ENCODE results near the gene KRTAP10-1.
"Not testable (repeated sequence)": the region's sequence is repeated elsewhere in the genome, so short reads cannot be mapped to it uniquely, and the experiment has no call there.

The KRTAP10-1 gene

GRCh38 chr21:44571296-44571695 is 31.3 kb upstream of the KRTAP10-1 start:
- DNase-seq = no peak

DNA sequence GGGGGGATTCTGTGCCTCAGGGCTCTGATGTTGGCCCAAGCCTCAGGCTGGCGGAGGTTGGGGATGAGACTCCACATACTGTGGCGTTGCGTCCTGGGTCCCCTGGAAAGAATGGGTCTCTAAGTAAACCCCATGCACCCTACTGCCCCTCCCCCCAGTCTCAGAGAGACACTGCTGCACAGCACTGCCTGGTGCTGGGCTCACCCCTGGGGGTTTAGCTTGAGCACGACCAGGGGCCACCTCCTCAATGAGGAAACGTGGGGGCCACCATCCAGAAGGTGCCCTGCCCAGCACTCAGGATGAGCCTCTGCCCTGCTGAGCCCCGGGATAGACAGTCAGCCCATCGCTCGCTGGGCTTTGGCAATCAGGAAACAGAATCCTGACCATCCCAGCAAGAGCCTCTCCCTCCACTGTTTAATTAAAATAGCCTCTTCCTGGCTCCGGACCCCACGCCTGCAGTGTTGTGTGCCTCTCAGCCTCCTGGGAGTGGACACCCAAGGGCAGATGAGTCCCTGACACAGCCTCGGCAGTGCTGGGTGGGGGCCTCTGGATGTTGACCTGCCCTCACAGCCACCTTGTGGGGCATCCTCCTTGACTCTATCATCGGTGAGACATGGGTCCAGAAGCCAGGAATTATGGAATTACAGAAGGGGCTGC is 30.0 kb upstream of the KRTAP10-1 start:
- no peak for DNase-seq

DNA sequence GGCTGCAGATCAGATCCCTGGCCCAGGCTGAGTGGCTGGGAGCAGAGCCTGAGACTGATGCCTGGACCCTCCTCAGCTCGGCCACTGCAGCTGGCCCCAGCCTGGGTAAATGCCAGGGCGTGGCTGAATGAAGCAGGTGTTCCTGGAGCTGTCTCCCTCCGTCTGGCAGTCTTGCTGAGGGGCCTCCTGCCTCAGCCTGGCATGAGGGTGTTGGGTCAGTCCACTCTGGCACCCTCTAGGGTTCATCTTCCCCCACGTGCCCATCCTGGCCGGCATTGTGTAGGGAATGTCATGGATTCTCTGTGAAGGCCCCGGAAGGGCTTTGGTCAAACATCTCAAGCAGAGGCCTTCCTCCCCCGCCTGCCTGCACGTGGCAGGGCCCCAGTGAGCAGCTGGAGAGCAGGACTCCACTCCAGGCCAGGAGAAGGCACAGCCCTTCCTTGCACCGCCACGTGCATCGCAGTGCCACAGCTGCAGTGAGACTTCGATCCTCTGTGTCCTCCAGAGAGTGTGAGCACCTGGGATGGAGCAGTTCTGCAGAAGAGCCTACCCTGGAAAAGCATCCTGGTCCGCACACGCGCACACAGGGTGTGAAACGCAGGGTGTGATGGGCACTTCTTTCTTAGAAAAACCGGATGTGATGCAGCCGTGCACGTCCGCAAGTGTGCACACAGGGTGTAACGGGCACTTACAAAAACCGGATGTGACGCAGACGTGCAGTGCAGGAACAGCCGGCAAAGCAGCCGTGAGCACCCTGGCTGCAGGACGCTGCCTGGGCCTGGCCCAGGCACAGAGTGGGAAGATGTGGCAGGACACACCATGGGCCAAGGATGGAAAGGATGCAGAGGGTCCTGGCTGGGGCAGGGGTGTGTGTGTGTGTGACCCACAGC is 28.9 kb upstream of the KRTAP10-1 start:
- DNase-seq = no peak

DNA sequence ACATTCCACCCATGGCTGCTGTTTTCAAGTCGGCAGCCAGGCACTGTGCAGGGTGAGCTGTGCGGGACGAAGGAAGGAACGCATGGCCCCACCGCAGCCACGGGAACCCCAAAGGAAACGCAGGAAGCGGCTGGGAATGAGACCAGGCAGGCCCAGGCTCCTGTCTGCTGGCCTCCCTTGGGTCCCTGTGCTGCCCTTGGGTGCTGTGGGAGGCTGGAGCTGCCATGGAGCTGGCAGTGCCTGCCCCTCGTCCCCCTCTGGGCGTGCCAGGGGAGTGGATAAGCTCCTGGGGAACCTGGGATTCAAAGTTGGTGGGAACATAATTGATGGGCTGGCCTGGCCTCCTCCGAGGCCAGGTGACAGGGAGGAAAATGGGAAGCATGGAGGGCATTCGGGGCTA is 28.3 kb upstream of the KRTAP10-1 start:
- DNase-seq = no peak

- no peak for DNase-seq
These were observed 27.6 kb upstream of the KRTAP10-1 start for GRCh38 chr21:44567481-44568171.

DNA sequence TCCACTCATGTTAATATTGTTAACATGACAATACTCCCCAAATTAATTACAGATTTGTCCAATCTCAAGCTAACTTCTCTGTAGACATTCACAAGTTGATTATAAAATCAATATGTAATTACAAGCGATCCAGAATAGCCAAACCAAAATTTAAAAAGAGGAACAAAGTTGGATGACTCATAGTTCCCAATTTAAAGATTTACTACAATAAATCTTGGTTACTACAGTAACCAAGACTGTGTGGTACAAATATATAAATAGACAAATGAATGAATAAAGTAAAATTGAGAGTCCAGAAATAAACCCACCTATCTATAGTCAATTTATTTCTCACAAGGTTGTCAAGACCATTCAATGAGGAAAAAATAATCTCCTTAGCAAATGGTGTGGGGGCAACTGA is 26.4 kb upstream of the KRTAP10-1 start:
- no peak for DNase-seq

DNA sequence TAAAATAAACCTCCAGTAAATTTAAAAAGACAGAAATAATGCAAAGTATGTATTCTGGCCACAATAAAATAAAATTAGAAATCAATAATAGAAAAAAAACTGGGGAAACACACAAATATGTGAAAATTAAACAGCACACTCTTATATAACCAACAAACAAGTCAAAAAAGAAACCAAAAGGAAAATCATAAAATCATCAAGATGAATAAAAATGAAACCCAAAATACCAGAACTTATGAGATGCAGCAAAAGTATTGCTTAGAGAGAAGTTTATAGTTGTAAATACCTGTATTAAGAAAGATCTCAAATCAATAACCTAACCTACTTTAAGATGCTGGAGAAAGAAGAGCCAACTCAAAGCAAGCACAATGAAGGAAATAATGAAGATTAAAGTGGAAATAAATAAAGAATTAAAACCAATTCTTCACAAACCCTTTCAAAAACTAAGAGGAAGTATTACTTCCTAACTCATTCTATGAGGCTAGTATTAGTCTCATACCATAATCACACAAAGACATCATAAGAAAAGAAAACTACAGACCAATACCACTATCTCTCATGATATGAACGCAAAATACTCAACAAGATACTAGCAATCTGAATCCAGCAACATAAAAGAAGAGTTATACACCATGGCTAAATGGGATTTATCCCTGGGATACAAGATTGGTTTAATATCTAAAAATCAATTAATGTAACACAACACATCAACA is 25.0 kb upstream of the KRTAP10-1 start:
- DNase-seq = no peak

GRCh38 chr21:44564099-44564498 is 24.1 kb upstream of the KRTAP10-1 start:
- no peak for DNase-seq

GRCh38 chr21:44558695-44559094 is 18.7 kb upstream of the KRTAP10-1 start, which contains the start of gene KRTAP10-3:
TSS of gene KRTAP10-3 (minus strand) at chr21:44558795. CDS start at chr21:44558715, 80 bp downstream.
- no peak for DNase-seq

GRCh38 chr21:44558329-44558675 is 18.3 kb upstream of the KRTAP10-1 start:
- DNase-seq = not testable (repeated sequence)

GRCh38 chr21:44557491-44558328 is 17.7 kb upstream of the KRTAP10-1 start:
- no peak for DNase-seq

DNA sequence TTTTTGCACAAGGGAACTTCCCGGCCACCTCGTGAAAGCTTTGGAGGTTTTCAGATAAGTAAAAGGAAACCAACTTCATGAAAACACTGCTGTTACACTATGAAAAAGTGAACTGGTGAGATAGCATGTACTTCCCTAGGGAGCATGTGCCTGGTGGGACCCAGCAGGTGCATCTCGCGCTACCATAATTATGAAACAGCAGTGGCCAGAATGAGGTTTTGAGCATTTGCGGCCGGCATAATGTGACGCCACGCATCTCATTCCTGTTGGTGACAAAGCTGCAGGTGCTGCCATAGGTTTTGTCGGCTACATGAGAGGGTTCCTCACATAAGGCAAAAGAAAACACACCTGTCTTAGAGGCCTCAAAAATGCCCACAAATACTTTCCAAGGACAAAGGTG is 16.9 kb upstream of the KRTAP10-1 start:
- no peak for DNase-seq

GRCh38 chr21:44555200-44555875 is 15.3 kb upstream of the KRTAP10-1 start:
- DNase-seq = no peak

DNA sequence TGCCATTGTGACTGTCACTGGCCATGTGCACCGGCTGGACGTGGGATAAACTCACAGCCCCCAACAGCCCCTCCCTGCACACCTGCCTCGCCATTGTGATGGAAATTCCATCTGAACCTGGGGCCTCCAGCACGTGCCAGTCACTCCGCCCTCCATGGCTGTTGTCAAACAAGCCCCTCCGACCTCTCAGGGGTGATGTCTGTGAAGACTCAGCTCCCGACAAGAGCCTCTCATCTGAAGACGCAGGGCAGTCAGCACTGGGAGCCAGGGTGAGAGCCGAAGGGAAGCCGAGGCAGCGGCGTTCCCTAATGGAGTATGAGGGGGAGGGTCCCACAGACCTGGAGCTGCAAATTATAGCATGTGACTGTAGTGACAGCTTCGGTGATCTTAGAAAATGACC is 12.7 kb upstream of the KRTAP10-1 start:
- no peak for DNase-seq

GRCh38 chr21:44552136-44552535 is 12.1 kb upstream of the KRTAP10-1 start:
- no peak for DNase-seq

DNA sequence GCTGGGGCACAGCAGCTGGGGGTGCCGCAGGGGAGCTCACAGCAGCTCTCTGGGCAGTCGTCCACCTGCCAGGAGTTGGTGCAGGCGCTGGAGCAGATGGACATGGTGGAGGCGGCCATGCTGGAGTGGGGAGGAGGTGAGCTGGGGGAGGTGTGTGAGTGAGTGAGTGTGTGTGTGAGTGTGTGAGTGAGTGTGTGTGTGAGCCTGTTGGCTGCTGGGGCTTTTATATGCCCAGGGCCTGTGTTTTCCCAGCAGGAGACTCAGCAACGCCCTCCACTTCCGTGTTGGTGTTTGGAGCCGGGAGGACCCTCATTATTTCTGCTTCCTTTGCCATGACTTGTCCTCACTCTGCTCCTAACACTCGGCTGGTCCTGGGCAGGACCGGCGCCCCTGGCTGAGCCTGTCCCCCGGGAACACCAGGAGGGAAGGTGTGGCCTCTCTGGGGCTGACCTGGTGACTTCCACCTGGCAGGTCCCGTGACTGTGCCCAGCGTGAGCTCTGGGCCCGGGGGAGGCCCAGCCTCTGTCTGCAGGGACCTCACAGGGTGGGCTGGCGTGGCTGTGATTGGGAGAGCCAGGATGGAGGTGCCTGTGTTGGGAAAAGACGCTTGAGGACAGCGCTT is 11.5 kb upstream of the KRTAP10-1 start, which contains the start of gene KRTAP10-2:
Gene KRTAP10-2 (minus strand): TSS at position 166 of the 622 bp plus-strand sequence. CDS start 47 bp downstream, at position 119.
- no peak for DNase-seq

- no peak for DNase-seq
These were observed 10.8 kb upstream of the KRTAP10-1 start for GRCh38 chr21:44550807-44551206.

DNA sequence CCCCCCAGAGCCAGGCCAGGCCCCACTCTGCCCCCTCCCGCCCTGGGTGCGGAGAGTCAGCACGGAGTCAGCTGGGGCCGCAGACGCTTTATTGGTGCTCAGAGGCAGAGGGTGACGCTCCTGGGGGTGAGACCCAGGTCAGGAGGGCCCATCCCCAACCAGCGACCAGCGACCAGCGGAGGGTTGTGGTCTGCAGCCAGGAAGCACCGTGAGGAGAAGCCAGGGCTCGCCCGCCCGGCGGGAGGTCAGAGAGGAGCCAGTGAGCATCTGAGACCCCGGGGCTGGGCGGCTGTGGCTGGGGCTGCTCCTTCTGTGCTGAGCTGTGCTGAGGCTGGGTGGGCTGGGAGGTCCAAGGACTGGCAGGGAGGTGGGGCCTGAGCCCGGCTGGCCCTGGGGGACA is 10.3 kb upstream of the KRTAP10-1 start:
- DNase-seq = not testable (repeated sequence)

GRCh38 chr21:44549525-44550211 is 9.7 kb upstream of the KRTAP10-1 start:
- no peak for DNase-seq
